Trophoblast cell (in vitro differentiated cells and primary cell): ENCODE results near the gene MARCO.

ENCODE experiments used
- DNase-seq, 2 donors: peaks; one replicate each; pipeline ENCODE4 v3.0.0-alpha.2; 2016
- H2AFZ ChIP-seq: 2 replicates; pipeline ENCODE4 v1.6.1; 2013; ENCODE audit warnings: low read length, moderate library complexity, mild to moderate bottlenecking; ENCODE audit not compliant: insufficient read depth, poor library complexity
- H2AK5ac ChIP-seq: 2 replicates; pipeline ENCODE4 v1.6.1; 2013; ENCODE audit warnings: mild to moderate bottlenecking, low read length
- H2BK120ac ChIP-seq: 2 replicates; pipeline ENCODE4 v1.6.1; 2013; ENCODE audit warnings: low read length, mild to moderate bottlenecking, moderate library complexity; ENCODE audit not compliant: insufficient read depth, poor library complexity
- H2BK12ac ChIP-seq: 2 replicates; pipeline ENCODE4 v1.6.1; 2013; ENCODE audit warnings: mild to moderate bottlenecking, low read length, moderate library complexity
- H2BK5ac ChIP-seq: 2 replicates; pipeline ENCODE4 v1.6.1; 2013; ENCODE audit warnings: low read length, low read depth, moderate library complexity, mild to moderate bottlenecking; ENCODE audit not compliant: poor library complexity
- H3K14ac ChIP-seq: 2 replicates; pipeline ENCODE4 v1.6.1; 2013; ENCODE audit warnings: mild to moderate bottlenecking, low read length
- H3K18ac ChIP-seq: 2 replicates; pipeline ENCODE4 v1.6.1; 2013; ENCODE audit warnings: mild to moderate bottlenecking, low read length
- H3K23ac ChIP-seq: 2 replicates; pipeline ENCODE4 v1.6.1; 2013; ENCODE audit warnings: low read length
- H3K27ac ChIP-seq: 2 replicates; pipeline ENCODE4 v1.5.1; 2013; ENCODE audit warnings: low read depth, mild to moderate bottlenecking, inconsistent platforms, low read length, moderate library complexity
- H3K27me3 ChIP-seq: 2 replicates; pipeline ENCODE4 v1.6.1; 2013; ENCODE audit warnings: inconsistent platforms, mild to moderate bottlenecking, low read length, moderate library complexity; ENCODE audit not compliant: insufficient read depth
- H3K36me3 ChIP-seq, 2 experiments: 1 replicate in 1 of 2; 2 replicates in 1 of 2; pipeline ENCODE4 v1.6.1; 2013; ENCODE audit warnings: low read length in 2 of 2, mild to moderate bottlenecking in 2 of 2, moderate library complexity in 1 of 2; ENCODE audit not compliant: insufficient read depth in 2 of 2, control insufficient read depth in 1 of 2
- H3K4ac ChIP-seq: 2 replicates; pipeline ENCODE4 v1.6.1; 2013; ENCODE audit warnings: low read depth, mild to moderate bottlenecking, low read length, moderate library complexity
- H3K4me1 ChIP-seq, 2 experiments: 1 replicate in 1 of 2; 2 replicates in 1 of 2; pipeline ENCODE4 v1.6.1; 2013; ENCODE audit warnings: low read length in 2 of 2, mild to moderate bottlenecking in 2 of 2, moderate library complexity in 1 of 2; ENCODE audit not compliant: insufficient read depth in 2 of 2, control insufficient read depth in 1 of 2
- H3K4me2 ChIP-seq: 2 replicates; pipeline ENCODE4 v1.6.1; 2013; ENCODE audit warnings: inconsistent platforms, mild to moderate bottlenecking, low read length, moderate library complexity
- H3K4me3 ChIP-seq: 2 replicates; pipeline ENCODE4 v1.5.1; 2013; ENCODE audit warnings: mild to moderate bottlenecking, low read depth, low read length, inconsistent platforms
- H3K79me1 ChIP-seq: one replicate; pipeline ENCODE4 v1.6.1; 2013; ENCODE audit warnings: low read length
- H3K79me2 ChIP-seq: 2 replicates; pipeline ENCODE4 v1.6.1; 2013; ENCODE audit warnings: low read length, mild to moderate bottlenecking; ENCODE audit not compliant: control insufficient read depth, insufficient read depth, poor library complexity
- H3K9ac ChIP-seq: 2 replicates; pipeline ENCODE4 v1.6.1; 2013; ENCODE audit warnings: mild to moderate bottlenecking, low read length
- H3K9me3 ChIP-seq: 2 replicates; pipeline ENCODE4 v1.6.1; 2013; ENCODE audit warnings: low read depth, mild to moderate bottlenecking, control low read depth, inconsistent platforms, low read length; ENCODE audit not compliant: insufficient read depth
- H4K12ac ChIP-seq: 2 replicates; pipeline ENCODE4 v1.6.1; 2013; ENCODE audit warnings: low read depth, mild to moderate bottlenecking, low read length, moderate library complexity
- H4K8ac ChIP-seq: 2 replicates; pipeline ENCODE4 v1.6.1; 2013; ENCODE audit warnings: low read depth, mild to moderate bottlenecking, low read length, moderate library complexity
- H4K91ac ChIP-seq: one replicate; pipeline ENCODE4 v1.6.1; 2013; ENCODE audit warnings: low read depth, mild to moderate bottlenecking, low read length, moderate library complexity
- WGBS: extraction: QIAGEN DNeasy Blood & Tissue Kit; methylation state at CpG from one replicate; pipeline ENCODE4 v1.1.7; 2013; ENCODE audit warnings: missing lambda C conversion rate; ENCODE audit not compliant: insufficient read length, insufficient coverage; ENCODE audit errors: extremely low coverage; 5-methylcytosine and 5-hydroxymethylcytosine counted together

MARCO gene

GRCh38 chr2:118903551-118904479 is 38.2 kb upstream of the MARCO start:
- Histone ChIP-seq H3K9me3 (no peaks in the 10 kb centered on the region), H4K91ac (no peak overlapping the region), H3K79me1 (no peaks in the 10 kb centered on the region), H2BK5ac (no peak overlapping the region), H3K4me1 (no peaks in the 10 kb centered on the region), H3K4me2 (no peak overlapping the region), H3K36me3 (no peaks in the 10 kb centered on the region), H3K4ac (no peak overlapping the region), H2AFZ (no peak overlapping the region), H4K12ac (no peak overlapping the region), H3K27me3 (no peaks in the 10 kb centered on the region), H2BK12ac (no peak overlapping the region), H2BK120ac (no peak overlapping the region), H3K79me2 (no peaks in the 10 kb centered on the region), H2AK5ac (no peak overlapping the region), H3K27ac (no peak overlapping the region), H4K8ac (no peak overlapping the region), H3K4me3 (no peak overlapping the region), H3K9ac (no peak overlapping the region), H3K18ac (no peak overlapping the region), H3K14ac (no peak overlapping the region), H3K23ac (no peak overlapping the region)
- DNase-seq: peak in 1 of 2 donors; percentile 8
- no CpG with 5 or more reads among the region's 11 CpGs for WGBS

- Histone ChIP-seq H3K4ac (no peak overlapping the region), H3K4me3 (no peak overlapping the region), H2AK5ac (no peak overlapping the region), H4K91ac (no peak overlapping the region), H3K18ac (no peak overlapping the region), H3K79me1 (no peaks in the 10 kb centered on the region), H3K14ac (no peak overlapping the region), H3K4me1 (no peaks in the 10 kb centered on the region), H2BK12ac (no peak overlapping the region), H3K23ac (no peak overlapping the region), H3K9ac (no peak overlapping the region), H2BK120ac (no peak overlapping the region), H3K36me3 (no peaks in the 10 kb centered on the region), H3K9me3 (no peaks in the 10 kb centered on the region), H3K27me3 (no peaks in the 10 kb centered on the region), H3K27ac (no peak overlapping the region), H2BK5ac (no peak overlapping the region), H3K4me2 (no peak overlapping the region), H3K79me2 (no peaks in the 10 kb centered on the region), H4K12ac (no peak overlapping the region), H4K8ac (no peak overlapping the region), H2AFZ (no peak overlapping the region)
- no CpG with 5 or more reads among the region's 3 CpGs for WGBS
- DNase-seq: no peak
Observed at GRCh38 chr2:118905206-118905605, 36.8 kb upstream of the MARCO start.

- H2BK5ac ChIP-seq: no peak overlapping the region
- no peak overlapping the region for H3K27ac ChIP-seq
- H4K12ac ChIP-seq: no peak overlapping the region
- no peak for DNase-seq
- H2AFZ ChIP-seq: no peak overlapping the region
- no peaks in the 10 kb centered on the region for H3K79me2 ChIP-seq
- H3K4me2 ChIP-seq: no peak overlapping the region
- no peak overlapping the region for H3K4me3 ChIP-seq
- no peaks in the 10 kb centered on the region for H3K36me3 ChIP-seq
- no peaks in the 10 kb centered on the region for H3K79me1 ChIP-seq
- H3K18ac ChIP-seq: no peak overlapping the region
- H3K4me1 ChIP-seq: no peaks in the 10 kb centered on the region
- H4K91ac ChIP-seq: no peak overlapping the region
- no peak overlapping the region for H3K23ac ChIP-seq
- H3K14ac ChIP-seq: no peak overlapping the region
- no peak overlapping the region for H4K8ac ChIP-seq
- no peaks in the 10 kb centered on the region for H3K27me3 ChIP-seq
- no peak overlapping the region for H3K4ac ChIP-seq
- no peak overlapping the region for H2AK5ac ChIP-seq
- H2BK12ac ChIP-seq: no peak overlapping the region
- no CpG with 5 or more reads among the region's 4 CpGs for WGBS
- H3K9me3 ChIP-seq: no peaks in the 10 kb centered on the region
- no peak overlapping the region for H2BK120ac ChIP-seq
- no peak overlapping the region for H3K9ac ChIP-seq
Observed at GRCh38 chr2:118906186-118906585, 35.8 kb upstream of the MARCO start.

DNA sequence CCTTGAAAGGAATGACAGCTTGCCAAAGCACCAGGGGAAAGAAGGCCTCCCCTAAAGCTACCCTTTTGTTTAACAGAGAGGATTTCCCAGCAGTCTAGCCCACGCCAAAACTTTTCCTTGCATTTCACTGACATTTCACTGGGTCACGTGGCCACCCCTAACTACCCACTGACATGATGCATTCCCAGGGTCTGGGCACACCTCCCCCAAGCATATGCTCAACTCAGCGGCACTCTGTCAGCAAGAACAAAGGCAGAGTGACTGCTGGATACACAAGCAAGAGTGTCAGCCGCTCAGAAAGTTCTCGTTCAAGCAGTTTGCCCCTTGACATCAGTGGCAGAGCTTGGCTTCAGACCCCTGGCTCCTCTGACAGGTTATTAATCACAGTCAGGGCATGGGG is 34.2 kb upstream of the MARCO start:
- Histone ChIP-seq H2BK5ac (no peak overlapping the region), H2AK5ac (no peak overlapping the region), H3K4me1 (no peaks in the 10 kb centered on the region), H3K9me3 (no peaks in the 10 kb centered on the region), H3K4me2 (no peak overlapping the region), H4K8ac (no peak overlapping the region), H3K18ac (no peak overlapping the region), H3K36me3 (no peaks in the 10 kb centered on the region), H3K4me3 (no peak overlapping the region), H2BK12ac (no peak overlapping the region), H3K27me3 (no peaks in the 10 kb centered on the region), H3K79me2 (no peaks in the 10 kb centered on the region), H3K4ac (no peak overlapping the region), H4K12ac (no peak overlapping the region), H3K9ac (no peak overlapping the region), H2BK120ac (no peak overlapping the region), H3K14ac (no peak overlapping the region), H3K79me1 (no peaks in the 10 kb centered on the region), H3K23ac (no peak overlapping the region), H2AFZ (no peak overlapping the region), H4K91ac (no peak overlapping the region), H3K27ac (no peak overlapping the region)
- no peak for DNase-seq
- WGBS: no CpG with 5 or more reads among the region's 5 CpGs
